ENCODE results near the gene ABHD6. TPM values are rescaled to one million over a fixed set of nuclear protein-coding genes. Genes with fewer than 3 reads are reported as not detected.

ABHD6 gene
- polyA plus RNA-seq, 3 donors = 7.3 to 11.6 (median 9.0) TPM

GRCh38 chr3:58321791-58322190, 84.2 kb downstream of the ABHD6 start:
- H3K4me3 ChIP-seq (replicated peaks in 1 of 3; ENCODE audit: low read depth in 2 of 3, low read length in 3 of 3) = no peak overlapping the region
- H3K4me1 Mint-ChIP-seq = peaks cover 19% of the 10 kb centered on the region
- H3K27ac Mint-ChIP-seq = no peak overlapping the region
- peaks cover 27% of the 10 kb centered on the region for H4K20me1 ChIP-seq (ENCODE audit: insufficient read depth, low read length)
- WGBS (ENCODE audit: insufficient coverage) = 97% methylated on average over 5 of the region's 7 CpGs
- no peak overlapping the region for H3K4me2 ChIP-seq (replicated peaks; ENCODE audit: extremely low read depth, low read length, poor library complexity, severe bottlenecking)
- peaks cover 0 to 2% (median 0%) of the 10 kb centered on the region in 3 donors for H3K27me3 Mint-ChIP-seq (ENCODE audit: low read depth in 3 of 3)
- H3K4me3 Mint-ChIP-seq = no peak overlapping the region
- peaks cover 15 to 17% of the 10 kb centered on the region in 2 donors for H3K4me1 ChIP-seq (ENCODE audit: control insufficient read depth in 1 of 2, insufficient read depth in 2 of 2, low read length in 2 of 2)
- DNase-seq = no peak
- H3K27me3 ChIP-seq (ENCODE audit: control insufficient read depth in 2 of 2, insufficient read depth in 2 of 2, low read length in 2 of 2) = no peaks in the 10 kb centered on the region
- no peaks in the 10 kb centered on the region for H3K9me3 Mint-ChIP-seq
- intact Hi-C loops (cut with micrococcal nuclease) = loop anchor here (2.0 to 10.0 kb wide), 3 partner anchors 91 to 213 kb away; partner anchors contain the start of gene ACOX2 (in 1 of the 2)
- H3K36me3 Mint-ChIP-seq = peaks cover 24 to 26% of the 10 kb centered on the region in 2 donors
- H3K79me2 ChIP-seq (ENCODE audit: insufficient read depth, low read length) = peaks cover 9% of the 10 kb centered on the region
- H3K27ac ChIP-seq (ENCODE audit: low read depth in 1 of 2, low read length in 2 of 2) = no peak overlapping the region
- peaks cover 15 to 27% of the 10 kb centered on the region in 2 donors for H3K36me3 ChIP-seq (replicated peaks in 1 of 2; ENCODE audit: control insufficient read depth in 1 of 2, insufficient read depth in 2 of 2, low read length in 2 of 2)
- H3K9ac ChIP-seq (ENCODE audit: insufficient read depth, low read length, poor library complexity, severe bottlenecking) = no peak overlapping the region
- TF ChIP-seq CTCF (IDR thresholded peaks at IDR 0.05) = no peak
- H2AFZ ChIP-seq (ENCODE audit: insufficient read depth, low read depth, low read length, poor library complexity, severe bottlenecking) = no peak overlapping the region
- H3K9me3 ChIP-seq (replicated peaks in 1 of 2; ENCODE audit: control insufficient read depth in 1 of 2, insufficient read depth in 1 of 2, low read length in 2 of 2) = no peaks in the 10 kb centered on the region

- H3K27me3 Mint-ChIP-seq (ENCODE audit: low read depth in 3 of 3) = peaks cover 0 to 2% (median 2%) of the 10 kb centered on the region in 3 donors
- Histone ChIP-seq H4K20me1 (ENCODE audit: insufficient read depth, low read length) (peaks cover 18% of the 10 kb centered on the region), H3K4me1 (ENCODE audit: control insufficient read depth in 1 of 2, insufficient read depth in 2 of 2, low read length in 2 of 2) (peaks cover 7% of the 10 kb centered on the region in 2 donors), H3K27ac (ENCODE audit: low read depth in 1 of 2, low read length in 2 of 2) (no peak overlapping the region), H3K4me2 (replicated peaks; ENCODE audit: extremely low read depth, low read length, poor library complexity, severe bottlenecking) (no peak overlapping the region), H2AFZ (ENCODE audit: insufficient read depth, low read depth, low read length, poor library complexity, severe bottlenecking) (no peak overlapping the region), H3K9me3 (replicated peaks in 1 of 2; ENCODE audit: control insufficient read depth in 1 of 2, insufficient read depth in 1 of 2, low read length in 2 of 2) (no peaks in the 10 kb centered on the region), H3K9ac (ENCODE audit: insufficient read depth, low read length, poor library complexity, severe bottlenecking) (no peak overlapping the region), H3K36me3 (replicated peaks in 1 of 2; ENCODE audit: control insufficient read depth in 1 of 2, insufficient read depth in 2 of 2, low read length in 2 of 2) (peaks cover 6 to 17% of the 10 kb centered on the region in 2 donors), H3K4me3 (replicated peaks in 1 of 3; ENCODE audit: low read depth in 2 of 3, low read length in 3 of 3) (no peak overlapping the region), H3K27me3 (ENCODE audit: control insufficient read depth in 2 of 2, insufficient read depth in 2 of 2, low read length in 2 of 2) (no peaks in the 10 kb centered on the region), H3K79me2 (ENCODE audit: insufficient read depth, low read length) (peaks cover 9% of the 10 kb centered on the region)
- H3K9me3 Mint-ChIP-seq = no peaks in the 10 kb centered on the region
- WGBS (ENCODE audit: insufficient coverage) = no CpG with 5 or more reads among the region's 1 CpG
- intact Hi-C loops (cut with micrococcal nuclease) = loop anchor here in 1 of 2 donors (5.0 to 10.0 kb wide), 2 partner anchors 90 to 212 kb away; partner anchors contain the start of gene ACOX2
- H3K4me1 Mint-ChIP-seq = peaks cover 12% of the 10 kb centered on the region
- no peak for DNase-seq
- H3K27ac Mint-ChIP-seq = no peak overlapping the region
- TF ChIP-seq CTCF (IDR thresholded peaks at IDR 0.05) = no peak
- no peak overlapping the region for H3K4me3 Mint-ChIP-seq
- H3K36me3 Mint-ChIP-seq = peaks cover 17 to 18% of the 10 kb centered on the region in 2 donors
Observed at GRCh38 chr3:58322793-58323192, 85.2 kb downstream of the ABHD6 start.

All from CD14-positive monocyte (primary cell).